GM21619 (cell line): ENCODE measurements around the gene TAF3.
"Not testable (repeated sequence)": the region's sequence is repeated elsewhere in the genome, so short reads cannot be mapped to it uniquely, and the experiment has no call there.

ENCODE experiments used
- ATAC-seq: cut with Tn5 transposase; IDR thresholded peaks from one replicate; pipeline ENCODE4 v1.9.1; 2021; ENCODE audit not compliant: unreplicated experiment

Gene TAF3

DNA sequence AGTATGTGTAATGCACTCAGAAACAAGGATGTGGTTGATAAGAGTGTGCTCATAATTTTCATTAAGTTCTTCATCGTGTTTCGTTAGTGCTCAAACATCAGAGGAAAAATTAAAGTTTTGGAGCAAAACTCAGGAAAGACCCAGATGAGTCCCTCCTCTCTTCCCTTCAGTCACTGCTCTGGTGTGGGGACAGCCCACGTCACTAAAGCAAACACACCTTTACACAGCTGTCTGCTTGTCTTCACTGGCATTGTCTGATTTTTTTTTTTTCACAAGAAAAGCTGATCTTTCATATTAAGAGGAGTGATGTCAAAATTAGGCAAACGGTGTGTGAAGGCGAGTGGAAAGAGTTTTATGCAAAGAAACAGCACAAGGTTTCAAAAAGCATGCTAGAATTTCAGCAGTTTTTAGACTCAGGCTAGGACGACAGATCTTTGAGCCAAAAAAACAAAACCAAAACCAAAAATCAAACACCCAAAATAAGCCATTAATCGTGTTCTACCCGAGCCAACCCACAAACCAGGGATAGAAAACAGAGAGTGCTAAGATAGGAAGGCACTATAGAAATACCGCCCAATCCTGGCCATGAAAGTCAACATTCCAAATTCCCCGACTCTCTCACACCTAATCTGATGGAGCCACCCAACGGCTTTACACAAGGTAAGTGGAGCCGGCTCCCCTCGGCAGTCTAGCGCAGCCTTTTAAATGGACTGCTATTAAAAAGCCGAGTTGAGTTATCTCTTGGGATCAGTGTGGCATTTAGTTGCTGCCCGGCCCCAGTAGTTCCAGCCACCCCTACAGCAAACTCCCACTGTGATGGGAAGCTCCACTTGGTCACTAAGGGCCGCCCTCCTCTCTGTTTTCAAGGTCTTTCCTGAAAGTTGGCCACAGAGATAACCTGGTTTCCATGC, 208.3 kb downstream of the TAF3 start:
- no peak for ATAC-seq

DNA sequence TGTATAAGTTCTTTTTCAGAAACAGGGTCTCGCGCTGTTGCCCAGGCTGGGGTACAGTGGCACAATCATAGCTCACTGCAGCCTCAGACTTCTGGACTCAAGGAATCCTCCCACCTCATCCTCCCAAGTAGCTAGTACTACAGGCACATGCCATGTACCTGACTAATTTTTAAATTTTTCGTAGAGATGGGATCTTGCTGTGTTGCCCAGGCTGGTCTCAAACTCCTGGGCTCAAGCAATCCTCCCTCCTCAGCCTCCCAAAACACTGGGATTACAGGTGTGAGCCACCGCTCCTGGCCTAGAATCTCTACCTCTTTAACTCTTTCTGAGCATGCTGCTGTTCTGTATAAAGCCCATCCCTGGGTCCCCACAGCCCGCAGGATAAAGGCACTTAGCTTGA, 212.9 kb downstream of the TAF3 start:
- ATAC-seq, result not testable (repeated sequence)

DNA sequence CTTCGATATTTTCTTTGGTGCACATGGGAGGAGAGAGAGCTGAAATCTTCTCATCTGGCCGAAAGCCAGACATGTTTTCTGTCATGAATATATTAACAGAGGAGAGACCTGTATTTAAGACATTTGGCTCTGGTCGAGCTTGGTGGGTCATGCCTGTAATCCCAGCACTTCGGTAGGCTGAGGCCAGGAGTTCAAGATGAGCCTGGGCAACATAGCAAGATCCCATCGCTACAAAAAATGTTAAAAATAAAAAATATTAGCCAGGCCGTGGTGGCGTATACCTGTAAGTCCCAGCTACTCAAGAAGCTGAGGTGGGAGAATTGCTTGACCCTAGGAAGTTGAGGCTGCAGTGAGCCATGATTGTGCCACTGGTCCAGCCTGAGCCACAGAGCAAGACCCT, 214.3 kb downstream of the TAF3 start:
- ATAC-seq, result no peak

DNA sequence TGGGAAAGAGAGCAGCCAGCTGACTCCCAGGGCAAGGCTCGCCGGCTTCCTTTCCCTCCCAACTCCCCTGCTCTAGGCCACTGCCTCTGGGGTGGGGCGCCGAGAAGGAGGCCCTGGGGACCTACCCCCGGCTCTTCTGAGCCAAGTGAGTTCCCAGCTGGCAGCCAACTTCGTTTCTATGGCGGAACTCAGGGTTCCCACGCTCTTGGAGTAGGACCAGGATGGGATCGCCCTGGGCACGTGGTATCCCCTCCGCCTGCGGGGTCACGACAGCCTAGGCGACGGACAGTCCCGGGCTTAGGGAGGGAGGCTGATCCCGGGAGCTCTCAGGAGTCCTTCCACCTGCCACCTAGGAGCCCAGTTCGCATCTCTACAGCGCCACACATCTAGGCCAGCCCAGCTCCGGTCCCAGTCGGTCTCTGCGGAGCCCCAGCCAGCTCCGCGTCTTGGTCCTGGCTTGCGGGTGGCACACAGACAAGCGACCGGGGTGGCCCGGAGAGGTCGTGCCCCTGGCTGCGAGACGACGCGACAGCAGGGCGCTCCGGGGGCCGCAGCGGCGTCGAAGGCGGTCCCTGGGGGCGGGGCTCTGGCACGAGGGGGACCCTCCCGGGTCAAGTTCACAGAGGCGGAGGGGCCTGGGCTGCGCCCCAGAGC, 215.6 kb downstream of the TAF3 start:
- ATAC-seq, result no peak

DNA sequence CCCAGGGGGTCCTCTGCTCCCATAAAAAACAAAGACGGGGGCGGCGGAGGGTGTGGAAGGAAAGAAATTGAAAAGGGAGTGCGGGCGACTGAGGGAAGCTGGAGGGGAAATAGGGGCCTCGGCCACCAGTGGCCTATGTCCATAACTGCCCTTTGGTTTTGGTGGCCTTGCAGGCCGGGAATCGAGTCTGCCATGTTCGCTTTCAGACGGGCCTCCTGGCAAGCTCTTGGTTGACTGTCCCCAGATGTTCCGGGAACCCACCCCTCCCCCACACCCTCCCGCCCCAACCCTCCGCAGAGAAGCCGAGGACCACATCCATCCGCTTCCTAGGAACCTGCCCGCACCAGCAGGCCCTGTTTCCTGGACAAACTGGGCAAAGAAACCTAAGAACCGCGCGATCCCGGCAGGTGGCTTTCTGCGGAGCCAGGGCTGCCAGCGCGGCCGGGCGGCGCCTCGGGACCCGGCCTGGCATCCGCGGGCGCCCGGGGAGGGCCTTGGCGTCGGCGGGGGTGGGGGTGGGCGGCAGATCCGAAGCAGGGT, 216.2 kb downstream of the TAF3 start:
- ATAC-seq, result no peak

DNA sequence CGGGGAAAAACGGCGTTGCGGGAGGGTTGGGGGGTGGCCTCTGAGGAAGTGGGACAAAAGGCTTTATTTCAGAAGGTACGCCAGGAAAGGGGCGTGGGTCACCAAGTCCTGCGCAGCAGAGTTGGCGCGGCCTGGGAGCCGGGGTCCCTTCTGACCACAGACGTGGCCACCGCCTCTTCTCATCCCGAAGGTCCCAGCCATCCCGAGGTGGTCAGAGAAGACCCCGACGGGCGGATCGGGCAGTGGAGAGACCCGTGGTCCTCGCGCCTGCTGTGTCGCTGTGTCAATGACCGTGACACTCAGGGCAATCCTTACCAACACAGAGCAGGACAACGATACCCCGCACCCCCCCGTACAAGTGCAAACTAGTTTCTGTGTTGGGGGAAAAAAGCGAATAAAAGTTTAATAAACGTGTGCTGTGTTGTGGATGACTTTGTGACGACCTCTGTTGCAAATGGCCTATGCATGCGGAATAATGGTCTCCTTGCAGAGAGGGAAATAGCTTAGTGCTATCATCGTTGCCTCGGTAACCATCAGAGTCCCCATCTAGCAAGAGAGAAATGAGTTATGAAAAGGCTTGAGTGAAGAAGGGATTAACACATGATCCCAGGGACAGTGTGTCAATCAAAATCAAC, 216.8 kb downstream of the TAF3 start:
- ATAC-seq, result no peak

DNA sequence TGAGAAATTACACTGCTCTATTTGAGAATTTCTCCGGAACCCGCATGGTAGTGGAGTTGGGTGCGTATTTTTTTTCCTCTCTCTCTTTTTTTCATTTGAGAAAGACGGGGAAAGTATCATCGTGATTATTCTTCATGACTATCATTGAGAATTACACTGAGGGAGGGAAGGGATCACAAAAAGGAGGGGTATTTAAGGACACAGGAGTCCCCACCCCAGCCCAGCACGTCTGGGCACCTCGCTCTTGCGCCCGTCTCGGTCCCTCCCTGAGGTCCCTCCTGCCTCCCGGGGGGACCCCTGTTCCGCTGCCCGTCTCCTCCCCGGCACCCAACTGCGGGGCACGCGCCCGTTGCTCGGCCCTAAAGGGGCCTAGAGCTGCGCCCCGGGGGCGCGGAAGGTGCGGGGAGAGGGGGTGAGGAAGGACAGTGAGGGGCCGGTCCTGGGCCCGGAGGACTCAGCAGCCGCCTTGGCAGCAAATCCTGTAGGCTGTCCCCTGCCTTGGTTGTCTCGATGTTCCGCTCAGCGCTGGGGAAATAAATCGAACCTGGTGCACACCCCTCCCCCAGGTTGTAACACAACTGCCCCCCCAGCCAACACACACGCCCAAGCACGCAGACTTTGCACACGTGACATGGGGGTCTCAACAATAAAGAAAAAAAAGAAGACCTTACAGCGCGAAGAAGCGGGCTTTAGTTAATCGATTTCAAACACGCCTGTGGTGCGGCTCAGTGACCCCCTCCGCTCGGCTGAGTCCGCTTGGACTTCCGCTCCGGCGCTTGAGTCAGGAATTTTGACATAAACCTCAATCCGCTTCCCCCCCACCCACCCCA, 217.6 kb downstream of the TAF3 start:
- no peak for ATAC-seq

DNA sequence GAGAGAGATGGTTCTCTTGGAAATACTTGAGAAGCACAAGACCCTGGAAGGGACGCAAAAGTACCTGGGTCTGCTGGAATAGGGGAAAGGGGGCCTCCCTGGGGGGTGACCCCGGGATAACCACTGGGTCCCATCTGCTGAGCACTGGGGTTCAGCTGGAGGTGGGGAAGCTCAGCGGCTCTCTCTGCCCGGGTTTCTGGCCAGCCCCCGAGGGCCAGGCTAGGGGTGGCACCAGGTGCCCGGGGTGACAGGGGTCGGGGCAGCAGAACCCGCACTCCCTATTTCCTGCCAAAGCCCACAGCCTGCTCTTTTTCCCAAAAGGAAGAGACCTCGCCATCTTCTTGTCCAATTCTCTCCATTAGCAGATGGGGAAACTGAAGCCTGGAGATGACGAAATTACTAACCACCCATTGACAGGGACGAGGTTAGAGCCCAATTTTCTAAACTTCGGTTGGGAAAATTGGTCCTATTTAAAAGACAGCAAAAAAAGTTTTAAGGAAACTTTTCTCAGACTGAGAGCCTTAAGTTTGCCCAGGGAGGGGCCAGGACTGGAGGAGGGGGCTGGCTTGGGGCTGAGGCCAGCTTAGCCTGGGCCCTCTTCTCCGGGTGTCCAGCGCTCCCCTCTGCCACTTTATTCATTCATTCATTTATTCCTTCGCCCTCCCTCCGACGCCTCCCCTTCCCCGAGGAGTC, 218.3 kb downstream of the TAF3 start:
- no peak for ATAC-seq

DNA sequence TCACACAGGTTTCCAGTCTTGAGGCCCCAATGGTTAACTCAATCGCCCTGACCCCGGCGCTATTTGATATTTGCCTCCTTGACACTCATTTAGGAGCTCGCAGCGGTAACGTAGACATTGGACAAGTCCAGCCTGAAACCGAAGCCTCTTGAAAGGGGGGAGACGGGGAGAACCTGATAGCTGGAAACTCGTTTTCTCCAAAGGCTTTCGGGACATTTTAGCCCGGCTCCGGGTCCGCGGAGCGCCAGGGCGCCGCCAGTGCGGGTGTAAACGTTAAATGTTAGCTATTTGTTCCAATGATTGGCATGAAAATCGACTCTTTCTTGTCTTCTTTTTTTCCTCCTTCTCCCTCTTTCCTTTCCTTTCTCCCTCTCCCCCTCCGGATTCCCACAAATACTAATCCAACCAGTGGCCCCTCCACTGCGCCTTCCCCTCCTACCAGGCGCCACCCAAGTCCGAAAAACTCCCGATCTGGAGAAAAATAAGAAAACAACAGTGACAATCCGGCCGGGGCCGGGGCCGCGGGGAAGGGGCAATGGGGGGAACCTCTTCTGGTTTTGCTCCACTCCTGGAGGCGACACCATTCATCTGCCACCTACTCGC, 219.0 kb downstream of the TAF3 start:
- no peak for ATAC-seq

DNA sequence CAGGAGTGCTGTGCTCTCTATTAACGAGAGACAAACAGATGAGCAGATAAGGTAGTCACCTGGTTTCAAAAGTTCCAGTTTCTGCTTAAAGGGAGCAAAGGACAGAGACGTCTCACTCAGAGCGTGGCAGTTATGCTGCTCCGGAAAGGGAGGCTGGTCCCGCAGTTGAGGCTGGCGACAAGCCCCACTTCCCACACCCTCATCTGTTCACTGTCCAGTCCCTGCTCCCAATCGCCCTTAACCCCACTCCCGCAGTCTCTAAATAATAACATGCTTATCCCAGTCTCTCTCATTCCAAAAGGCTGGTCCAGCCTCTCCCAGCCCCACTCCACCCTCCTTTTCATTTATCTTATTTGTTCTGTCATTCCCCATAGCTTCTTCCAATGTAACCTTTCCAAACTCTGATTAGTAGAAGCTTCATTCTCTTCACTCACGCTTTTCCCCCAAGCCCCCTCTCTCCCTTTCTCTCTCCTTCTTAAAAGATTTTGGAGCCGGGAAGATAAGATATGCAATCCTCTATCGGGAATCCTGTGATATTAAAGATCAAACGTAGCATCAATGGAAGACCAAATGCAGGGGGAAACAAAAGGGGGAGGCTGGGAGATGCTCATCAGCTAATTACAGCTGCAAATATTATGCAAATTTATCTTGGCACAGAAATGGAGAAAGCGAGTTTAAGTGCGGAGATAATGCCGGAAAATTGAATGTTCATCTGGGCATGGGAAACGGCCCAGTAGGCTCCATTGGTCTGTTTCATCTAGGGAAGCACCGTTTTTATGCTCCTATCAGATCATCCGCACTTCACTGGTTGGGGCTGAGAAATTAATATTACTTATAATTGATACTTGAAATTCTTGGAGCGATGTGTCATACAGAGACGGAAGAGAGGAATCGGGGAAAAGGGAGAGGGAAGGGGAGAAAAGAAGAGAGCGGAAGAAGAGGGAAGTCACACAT, 219.9 kb downstream of the TAF3 start:
- no peak for ATAC-seq

DNA sequence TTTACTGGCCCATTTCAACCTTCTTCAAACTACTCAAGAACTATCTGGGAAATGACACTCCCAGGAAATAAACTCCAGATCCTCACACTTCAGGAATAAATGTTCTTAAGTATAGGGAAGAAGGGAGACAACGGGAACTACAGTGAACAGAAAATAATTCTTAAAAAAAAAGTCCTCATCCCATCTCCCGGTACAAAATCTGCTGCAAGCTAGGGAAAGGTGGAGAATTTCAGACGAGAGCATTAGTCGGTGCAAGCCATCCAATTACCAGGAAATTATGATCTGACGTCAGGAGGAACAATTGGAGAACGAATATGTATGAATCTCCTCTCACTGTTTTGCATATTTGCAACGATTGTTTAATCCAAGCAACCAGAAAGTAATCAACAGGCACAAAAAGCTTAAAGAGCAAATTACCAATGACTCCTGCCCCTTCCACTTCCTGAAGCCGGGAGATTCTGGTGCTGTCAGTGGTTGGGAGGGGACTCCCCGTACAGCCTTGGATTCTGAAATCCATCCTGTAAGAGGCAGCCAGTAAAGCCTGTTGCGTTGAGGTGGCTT, 221.1 kb downstream of the TAF3 start:
- ATAC-seq, result no peak

DNA sequence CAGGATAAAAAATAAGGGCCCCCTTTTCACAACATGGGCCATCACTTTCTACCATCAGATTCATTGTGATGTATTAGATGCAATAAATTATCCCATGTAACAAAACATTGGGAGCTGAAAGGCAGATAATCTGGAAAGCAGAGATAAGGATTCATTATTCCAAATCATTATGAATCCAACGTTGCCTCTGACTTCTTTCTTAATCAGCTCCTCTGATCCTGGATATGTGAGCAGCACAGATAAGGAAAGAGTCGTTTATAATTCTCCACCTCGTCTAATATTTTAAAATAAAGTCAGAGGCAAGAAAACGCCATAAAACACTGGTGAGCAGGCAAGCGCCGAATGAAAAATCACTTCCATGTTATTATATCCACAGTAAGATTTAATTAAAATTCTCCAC, 222.3 kb downstream of the TAF3 start:
- no peak for ATAC-seq

DNA sequence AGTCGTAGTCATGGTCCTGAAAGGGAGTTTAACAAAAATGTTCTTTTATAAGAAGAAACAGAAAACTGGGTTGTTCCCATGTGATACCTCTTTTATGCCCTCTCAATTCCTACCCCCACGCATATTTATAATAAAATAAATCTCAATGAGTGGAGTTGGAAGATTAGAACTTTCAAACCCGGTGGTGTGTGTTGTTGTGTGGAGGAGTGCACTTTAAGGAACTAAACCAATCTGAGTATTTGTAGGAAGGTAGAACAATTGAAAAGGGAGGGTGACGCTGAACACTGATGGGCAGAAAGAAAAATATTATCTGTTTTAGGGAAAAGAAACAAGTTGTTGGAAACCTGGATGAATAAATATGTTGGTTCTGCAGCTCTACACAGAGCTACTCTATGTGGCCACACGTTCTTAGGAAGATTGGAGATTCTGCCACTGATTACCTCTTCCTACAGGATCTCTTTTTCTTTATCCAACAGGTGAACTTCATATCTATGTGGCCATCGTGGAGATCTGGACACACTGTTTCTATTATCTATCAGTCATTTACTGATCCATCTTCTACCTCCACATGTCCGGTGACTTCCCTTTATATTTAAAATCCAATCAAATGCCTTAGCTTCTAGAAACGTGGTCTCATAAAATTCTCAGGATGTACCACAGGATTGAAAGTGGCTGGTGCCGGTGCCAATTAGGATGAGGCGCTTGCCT, 223.1 kb downstream of the TAF3 start:
- no peak for ATAC-seq

DNA sequence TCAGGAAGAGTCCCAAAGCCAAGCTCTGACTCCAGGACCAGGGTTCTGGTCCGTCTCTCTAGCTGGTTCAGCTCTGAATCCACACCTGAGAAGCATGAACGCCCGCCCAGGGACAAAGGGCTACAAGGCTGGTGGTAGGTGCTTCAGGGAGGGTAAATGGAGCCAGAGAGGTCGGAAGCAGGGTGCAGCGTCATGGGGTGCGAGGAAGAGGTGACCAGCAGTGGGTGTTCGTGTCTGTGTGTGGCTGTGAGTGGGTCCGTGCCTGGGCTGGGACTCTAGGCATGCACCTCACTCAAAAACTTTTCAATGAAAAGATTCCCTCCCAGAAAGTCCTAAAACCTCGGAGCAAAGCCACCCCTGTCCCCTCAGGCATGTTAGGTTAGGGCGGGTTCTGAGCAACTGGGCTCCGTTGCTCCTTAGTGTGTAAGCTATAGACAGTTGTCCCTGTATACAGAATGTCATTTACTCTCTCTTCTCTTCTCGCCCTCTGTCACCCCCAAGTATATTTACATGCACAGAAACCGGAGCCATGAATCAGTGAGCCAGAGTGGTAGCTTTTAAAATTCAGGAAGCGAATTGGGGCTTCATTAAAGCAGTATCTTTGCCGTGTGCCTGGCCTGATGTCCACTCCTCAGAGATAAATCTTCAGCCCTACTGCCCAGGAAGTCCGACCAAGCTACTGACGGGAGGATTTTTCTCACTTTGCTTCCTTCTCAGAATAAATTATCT, 223.9 kb downstream of the TAF3 start:
- no peak for ATAC-seq

DNA sequence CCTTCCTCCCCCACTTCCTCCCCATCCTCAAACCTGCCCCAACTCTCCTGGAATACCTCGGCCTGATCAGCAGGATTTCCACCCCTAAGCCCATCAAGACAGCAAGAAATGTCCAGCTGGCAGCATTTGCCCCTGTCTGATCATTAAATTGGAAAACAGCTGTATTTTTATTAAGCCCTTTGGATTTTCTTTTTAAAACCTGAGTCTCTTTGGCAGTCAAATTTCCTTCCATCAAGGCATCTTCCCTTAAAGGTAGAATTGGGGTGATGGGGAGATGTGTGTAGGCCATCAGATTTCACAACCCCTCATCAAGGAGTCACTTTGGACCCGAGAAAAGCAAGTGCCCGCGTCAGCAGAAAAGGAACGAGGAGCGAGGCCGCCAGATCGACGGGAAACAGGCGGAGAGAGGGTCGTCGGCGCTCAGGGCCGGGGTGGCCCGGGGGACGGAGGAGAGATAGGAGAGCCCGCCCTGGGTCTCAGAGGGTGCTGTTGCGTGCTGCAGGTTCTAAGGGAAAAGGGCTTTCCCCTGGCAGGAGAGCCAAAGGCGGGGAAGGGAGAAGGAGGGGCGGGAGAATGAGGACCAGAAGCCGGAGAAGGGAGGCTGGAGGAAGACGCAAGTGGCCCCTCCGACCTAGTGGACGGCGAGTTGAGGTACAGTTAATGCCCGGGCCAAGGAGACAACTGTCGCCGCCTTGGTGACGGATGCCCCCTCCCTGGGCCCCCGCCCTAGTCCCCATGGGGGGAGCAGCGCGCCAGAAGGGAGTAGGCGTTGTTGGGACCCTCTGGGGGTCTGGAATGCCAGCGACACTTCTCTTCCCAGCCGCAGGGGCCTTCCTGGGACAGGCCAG, 224.6 kb downstream of the TAF3 start:
- no peak for ATAC-seq
